GM12872 (cell line): ENCODE measurements around the gene CDRT15.
"Not testable (repeated sequence)": the region's sequence is repeated elsewhere in the genome, so short reads cannot be mapped to it uniquely, and the experiment has no call there.

Source experiments
- TF ChIP-seq, protein P1 (sequence below): IDR thresholded peaks from 3 replicates; pipeline ENCODE4 v1.5.1; 2011; ENCODE audit warnings: low read depth, mild to moderate bottlenecking, low read length, moderate library complexity; ENCODE audit not compliant: insufficient read depth

Gene CDRT15

DNA sequence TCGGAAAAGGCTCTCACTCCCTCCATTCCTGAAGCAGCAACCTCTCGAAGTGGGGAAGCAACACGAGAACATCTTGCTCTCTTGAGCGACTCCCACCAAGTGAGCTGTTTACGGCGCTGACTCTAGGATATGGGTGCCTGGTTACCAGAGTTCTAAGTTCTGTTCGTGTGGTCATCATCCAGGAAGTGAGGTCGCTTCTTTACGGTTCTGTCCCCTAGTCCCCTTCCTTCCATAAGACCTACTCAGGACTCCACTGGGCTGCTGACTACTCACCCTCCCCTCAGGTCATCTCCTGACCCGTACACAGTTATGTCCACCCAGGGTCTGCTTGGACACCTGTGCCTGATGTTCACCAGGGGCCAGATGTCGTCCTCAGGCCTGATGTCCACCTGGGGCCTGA lies at the start of gene CDRT15:
Gene CDRT15 (minus strand): TSS at position 101 of the 400 bp plus-strand sequence. CDS start 29 bp downstream, at position 72.
- TF ChIP-seq, protein P1, sequence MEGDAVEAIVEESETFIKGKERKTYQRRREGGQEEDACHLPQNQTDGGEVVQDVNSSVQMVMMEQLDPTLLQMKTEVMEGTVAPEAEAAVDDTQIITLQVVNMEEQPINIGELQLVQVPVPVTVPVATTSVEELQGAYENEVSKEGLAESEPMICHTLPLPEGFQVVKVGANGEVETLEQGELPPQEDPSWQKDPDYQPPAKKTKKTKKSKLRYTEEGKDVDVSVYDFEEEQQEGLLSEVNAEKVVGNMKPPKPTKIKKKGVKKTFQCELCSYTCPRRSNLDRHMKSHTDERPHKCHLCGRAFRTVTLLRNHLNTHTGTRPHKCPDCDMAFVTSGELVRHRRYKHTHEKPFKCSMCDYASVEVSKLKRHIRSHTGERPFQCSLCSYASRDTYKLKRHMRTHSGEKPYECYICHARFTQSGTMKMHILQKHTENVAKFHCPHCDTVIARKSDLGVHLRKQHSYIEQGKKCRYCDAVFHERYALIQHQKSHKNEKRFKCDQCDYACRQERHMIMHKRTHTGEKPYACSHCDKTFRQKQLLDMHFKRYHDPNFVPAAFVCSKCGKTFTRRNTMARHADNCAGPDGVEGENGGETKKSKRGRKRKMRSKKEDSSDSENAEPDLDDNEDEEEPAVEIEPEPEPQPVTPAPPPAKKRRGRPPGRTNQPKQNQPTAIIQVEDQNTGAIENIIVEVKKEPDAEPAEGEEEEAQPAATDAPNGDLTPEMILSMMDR: not testable (repeated sequence)

DNA sequence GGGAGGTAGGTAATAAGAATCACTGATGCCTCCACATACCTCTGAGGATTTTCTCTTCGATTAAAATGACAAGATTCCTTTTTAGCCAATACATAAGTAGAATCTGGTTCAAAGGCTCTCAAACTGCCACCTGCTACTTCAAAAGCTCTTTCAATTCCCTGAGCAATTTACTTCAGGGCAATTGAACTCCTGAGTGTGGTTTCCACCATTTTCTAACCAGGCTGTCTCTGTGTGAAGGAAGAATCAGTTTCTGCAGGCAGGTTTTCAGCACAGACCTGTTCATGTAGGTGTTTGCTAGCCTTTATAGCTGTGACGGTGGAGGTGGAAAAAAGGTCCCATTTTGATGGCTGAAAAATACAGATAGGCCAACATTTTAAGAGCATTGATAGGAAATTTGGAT lies 46.1 kb upstream of the CDRT15 start:
- TF ChIP-seq, protein P1: no peak

DNA sequence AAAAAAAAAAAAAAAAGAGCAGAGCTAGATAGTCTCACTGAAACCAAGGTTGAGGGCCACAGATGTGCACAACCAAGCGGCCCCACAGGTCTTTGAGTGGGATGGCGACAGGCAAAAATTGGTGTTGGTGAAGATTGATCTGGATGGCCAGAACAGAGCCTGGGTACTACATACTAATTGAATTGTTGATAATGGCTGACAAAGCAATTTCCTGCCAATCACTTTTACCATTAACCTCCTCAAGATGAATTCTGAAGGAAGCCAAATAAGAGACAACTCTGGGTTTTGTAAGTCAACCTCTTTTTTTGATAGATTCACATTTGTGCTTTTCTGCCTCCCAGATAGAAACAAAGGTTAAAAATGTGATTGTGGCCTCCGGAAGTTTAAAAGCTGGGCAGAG lies 44.9 kb upstream of the CDRT15 start:
- TF ChIP-seq, protein P1: no peak

DNA sequence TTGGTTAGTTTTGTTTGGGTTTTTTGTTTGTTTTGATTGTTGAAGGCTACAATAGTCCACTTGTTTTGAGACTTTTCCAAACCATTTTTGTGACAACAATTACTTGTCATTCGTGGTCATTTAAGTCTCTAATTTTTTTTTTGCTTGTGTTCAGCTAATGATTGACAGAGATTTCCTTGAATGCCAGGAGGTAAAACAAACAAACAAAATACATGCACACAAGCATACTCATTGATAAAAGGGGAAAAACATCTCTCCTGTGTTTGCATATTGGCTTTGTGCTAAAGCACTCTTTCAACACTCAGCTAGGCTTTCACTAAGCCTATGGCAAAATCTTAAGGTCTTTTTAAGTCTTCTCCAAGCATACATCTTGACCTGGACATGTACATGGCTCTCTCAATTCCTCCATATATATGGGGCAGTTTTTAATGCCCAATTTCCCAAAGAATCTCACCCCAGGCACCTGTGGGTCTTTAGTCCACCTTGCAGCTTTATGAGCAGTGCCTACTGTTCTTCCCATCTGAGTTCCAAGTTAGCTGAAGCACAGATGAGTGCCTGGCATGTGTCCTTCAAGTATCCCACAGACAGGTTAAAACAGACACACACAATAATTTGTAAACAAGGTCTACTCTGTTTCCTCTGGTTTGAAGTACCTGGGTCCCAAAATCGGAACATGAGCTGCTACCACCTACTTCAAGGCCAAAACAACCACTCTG lies 40.0 kb upstream of the CDRT15 start:
- TF ChIP-seq, protein P1: no peak

DNA sequence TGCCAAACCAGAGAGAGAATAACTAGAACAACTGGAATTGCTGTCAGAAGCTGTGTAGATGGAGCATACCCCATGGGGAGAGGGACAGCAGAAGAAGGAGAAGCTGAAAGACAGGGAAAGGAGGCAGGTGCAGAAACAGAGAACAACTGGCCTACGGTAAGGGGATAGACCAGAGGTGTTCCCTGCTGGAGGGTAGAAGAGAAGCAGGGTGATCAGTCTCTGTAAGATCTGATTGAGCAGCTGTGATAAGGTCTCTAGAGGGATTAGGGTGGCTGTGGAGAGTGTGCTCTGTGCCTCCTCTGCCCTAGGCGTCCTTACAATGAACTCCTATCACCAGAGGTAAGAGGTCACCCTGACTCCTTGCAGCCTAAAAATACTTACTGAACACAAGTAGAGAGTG lies 33.8 kb upstream of the CDRT15 start:
- TF ChIP-seq, protein P1: no peak

DNA sequence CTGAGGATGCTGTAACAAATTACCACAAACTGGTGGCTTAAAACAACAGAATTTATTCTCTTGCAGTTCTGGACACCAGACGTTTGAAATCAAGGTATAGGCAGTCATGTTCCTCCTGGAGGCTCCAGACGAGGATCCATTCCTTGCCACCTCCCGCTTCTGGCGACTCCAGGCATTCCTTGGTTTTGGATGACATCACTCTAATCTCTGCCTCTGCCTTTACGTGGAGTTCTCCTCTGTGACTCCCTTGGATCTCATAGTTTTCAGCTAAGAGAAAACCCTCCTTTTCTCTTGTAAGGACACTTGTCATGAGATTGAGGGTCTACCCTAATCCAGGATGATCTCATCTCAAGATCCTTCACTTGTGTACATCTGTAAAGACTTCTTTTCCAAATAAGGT lies 32.8 kb upstream of the CDRT15 start:
- TF ChIP-seq, protein P1: no peak

DNA sequence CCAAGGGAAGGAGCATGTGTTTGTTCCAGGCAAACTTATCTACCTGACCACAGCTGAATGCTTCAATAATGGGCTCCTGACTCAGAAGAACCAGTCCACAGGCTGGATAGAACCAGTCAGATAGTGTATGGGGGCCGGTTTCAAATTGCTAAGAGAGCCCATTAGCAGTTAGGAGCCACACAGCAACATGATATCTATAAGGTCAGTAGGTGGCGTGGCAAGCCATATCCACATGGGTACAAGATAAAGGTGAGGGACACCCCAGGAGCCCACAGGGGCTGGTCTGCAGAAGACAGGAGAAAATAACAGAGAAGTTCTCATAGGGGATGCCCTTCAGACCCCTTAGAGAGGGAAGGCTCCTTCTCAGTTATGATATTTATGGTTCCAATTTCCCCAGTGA lies 31.6 kb upstream of the CDRT15 start:
- TF ChIP-seq, protein P1: no peak
